Erythroblast (primary cell): ENCODE measurements around the gene GFOD1.

Experiments
- GATA1 ChIP-seq: IDR thresholded peaks from 2 replicates; pipeline ENCODE4 v1.6.1; 2011; ENCODE audit warnings: low read depth, mild to moderate bottlenecking, control low read depth, low read length, moderate library complexity
- POLR2A ChIP-seq: IDR thresholded peaks from 2 replicates; pipeline ENCODE4 v1.6.1; 2011; ENCODE audit warnings: mild to moderate bottlenecking, low read length

DNA sequence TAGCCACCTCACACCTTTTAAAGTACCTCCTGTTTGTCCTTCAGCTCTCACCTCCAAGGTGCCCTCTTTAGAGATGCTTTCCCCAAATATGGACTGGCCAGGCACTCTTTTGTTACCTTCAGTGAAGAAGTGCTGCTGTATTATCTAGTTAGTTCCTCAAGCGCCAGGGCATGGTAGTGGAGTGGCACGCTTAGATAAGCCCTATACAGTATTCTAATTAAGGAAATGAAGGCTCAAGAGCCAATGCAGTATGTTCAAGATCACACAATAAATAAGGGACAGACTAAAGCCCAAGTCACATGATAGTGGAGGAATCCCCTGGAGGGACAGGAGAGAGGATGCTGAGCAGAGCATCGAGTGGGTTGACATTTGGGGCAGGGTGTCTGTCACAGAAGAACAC is 28.5 kb upstream of the GFOD1 start:
- TF ChIP-seq POLR2A, result no peak
- no peak for TF ChIP-seq GATA1
